Lower leg skin (tissue), 4 donors: Measurements from ENCODE around the gene CFAP221. TPM values are rescaled to one million over a fixed set of nuclear protein-coding genes. Genes with fewer than 3 reads are reported as not detected.

Experiments
- DNase-seq, 2 donors: peaks; one replicate each; pipeline ENCODE4 v3.0.0-alpha.2; 2019; ENCODE audit warnings: low spot score in 2 of 2
- H3K4me3 ChIP-seq: fragments of 200-600 bp; sonication (generic); 2 replicates; pipeline ENCODE4 v1.5.1; 2017; ENCODE audit warnings: mild to moderate bottlenecking, low read depth; ENCODE audit not compliant: poor library complexity, severe bottlenecking
- CTCF ChIP-seq, 3 donors: fragments of 450-650 bp; IDR thresholded peaks; one replicate each; pipeline ENCODE4 v1.5.1; 2016; ENCODE audit warnings: antibody characterized with exemption in 3 of 3, mild to moderate bottlenecking in 3 of 3, moderate library complexity in 2 of 3
- POLR2A ChIP-seq, 2 donors: fragments of 450-650 bp; IDR thresholded peaks; one replicate each; pipeline ENCODE4 v1.6.1; 2016 to 2017; ENCODE audit warnings: antibody characterized with exemption in 2 of 2, mild to moderate bottlenecking in 1 of 2, moderate library complexity in 1 of 2
- WGBS, 2 donors: methylation state at CpG; one replicate each; pipeline ENCODE4 v1.1.5; 2018; 5-methylcytosine and 5-hydroxymethylcytosine counted together
- intact Hi-C: fragments of 100-400 bp; cut with DNase I; formaldehyde crosslinking; loops from one replicate; pipeline ENCODE4 v1.15.0; 2023; ENCODE audit warnings: low total_unique reads
- total RNA-seq, 4 donors: library from RNA; depleted of rRNA; stranded (reverse); fragments of >200 nt; gene quantifications; one replicate each; pipeline ENCODE4 v1.1.0, GENCODE V29; 2016

CFAP221 gene
- total RNA-seq, 4 donors from 2014 or later, result not detected

DNA sequence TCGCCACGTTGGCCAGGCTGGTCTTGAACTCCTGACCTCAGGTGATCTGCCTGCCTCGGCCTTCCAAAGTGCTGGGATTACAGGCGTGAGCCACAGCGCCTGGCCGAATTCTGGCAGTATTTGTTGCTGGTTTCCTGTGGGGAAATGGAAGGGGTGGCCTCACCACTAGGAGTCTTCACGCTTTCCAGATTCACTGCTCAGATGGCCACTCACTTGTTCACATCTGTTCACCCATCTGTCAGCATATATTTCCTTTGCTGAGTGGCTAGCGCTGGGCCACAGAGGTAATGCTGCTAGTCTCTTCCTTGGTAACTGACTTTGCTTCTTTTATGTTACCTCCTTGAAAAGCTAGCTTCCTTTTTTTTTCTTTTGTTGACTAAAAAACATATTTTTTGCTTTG, 162.0 kb downstream of the CFAP221 start:
- intact Hi-C loops, result no loop called here
- 75 to 89% methylated on average over 8 of the region's 8 CpGs for WGBS, 2 donors
- no peak overlapping the region for H3K4me3 ChIP-seq
- TF ChIP-seq CTCF (IDR thresholded peaks at IDR 0.05) (no peak), POLR2A (IDR thresholded peaks at IDR 0.05) (no peak)
- DNase-seq, result no peak

Other genes starting within 250 kb of the CFAP221 start
- 10 to 100 TPM; 13.3 to 18.3 (median 16.7) TPM for gene C2orf76, start 177.6 kb upstream of the CFAP221 start, total RNA-seq
- 100 to 1,000 TPM; 266 to 369 (median 326) TPM for gene DBI, start 177.5 kb upstream of the CFAP221 start, total RNA-seq
- 1 to 10 TPM; 2.8 to 8.7 (median 6.8) TPM for gene TMEM37, start 112.6 kb upstream of the CFAP221 start, total RNA-seq
- gene SCTR, start 20.0 kb upstream of the CFAP221 start, total RNA-seq, result not detected
- gene TMEM177, start 134.8 kb downstream of the CFAP221 start, total RNA-seq, result 10 to 100 TPM in 1 of 4 donors, 1 to 10 TPM in 3; 5.0 to 10.9 (median 7.7) TPM
- gene PTPN4, start 215.5 kb downstream of the CFAP221 start, total RNA-seq, result 10 to 100 TPM; 13.0 to 49.5 (median 20.4) TPM